HEK293 (cell line): Measurements from ENCODE around the gene ACVR2B.

Experiments
- CTCF ChIA-PET: fragments of 350-600 bp; formaldehyde crosslinking; extraction: SDS; loops from one replicate; lab custom pipeline; 2021; ENCODE audit warnings: antibody characterized with exemption; lab: Yijun Ruan, JAX
- POLR2A ChIA-PET: fragments of 300-600 bp; formaldehyde crosslinking; extraction: SDS; loops from one replicate; lab custom pipeline; 2020; ENCODE audit warnings: antibody characterized with exemption, inconsistent platforms; lab: Yijun Ruan, JAX
- H3K27ac ChIP-seq: fragments of 200-500 bp; sonication (Bioruptor generic); 2 replicates; pipeline ENCODE4 v1.5.1; 2014; ENCODE audit warnings: low read depth, low read length, control low read depth, inconsistent platforms; ENCODE audit errors: extremely low read depth
- H3K36me3 ChIP-seq, 2 experiments: fragments of 200-500 bp in 1 of 2; sonication (Bioruptor generic) in 1 of 2; 1 replicate in 1 of 2; 2 replicates in 1 of 2; pipeline ENCODE4 v1.5.1; 2014 to 2017; ENCODE audit warnings: inconsistent platforms in 2 of 2, low read length in 2 of 2; ENCODE audit not compliant: control insufficient read depth in 2 of 2, insufficient read depth in 1 of 2
- H3K4me1 ChIP-seq: fragments of 200-500 bp; sonication (Bioruptor generic); 2 replicates; pipeline ENCODE4 v1.5.1; 2014; ENCODE audit warnings: mild to moderate bottlenecking, low read length, inconsistent platforms; ENCODE audit not compliant: control insufficient read depth, insufficient read depth
- H3K4me3 ChIP-seq: 2 replicates; pipeline ENCODE4 v1.5.1; 2011; ENCODE audit warnings: low read depth, mild to moderate bottlenecking, control low read depth, low read length, moderate library complexity
- H3K9me3 ChIP-seq: fragments of 200-500 bp; sonication (Bioruptor generic); 2 replicates; pipeline ENCODE4 v1.5.1; 2014; ENCODE audit warnings: low read depth, low read length, inconsistent platforms; ENCODE audit not compliant: control insufficient read depth, insufficient read depth
- BCL11A ChIP-seq: fragments of 450-650 bp; formaldehyde crosslinking; IDR thresholded peaks from 2 replicates; pipeline ENCODE4 v1.5.1; 2016; ENCODE audit warnings: low read depth, missing biosample characterization, missing genetic modification characterization
- EGR2 ChIP-seq: fragments of 450-650 bp; formaldehyde crosslinking; IDR thresholded peaks from 2 replicates; pipeline ENCODE4 v1.5.1; 2016; ENCODE audit warnings: low read depth, missing biosample characterization, missing genetic modification characterization
- GLIS1 ChIP-seq: fragments of 450-650 bp; formaldehyde crosslinking; IDR thresholded peaks from 2 replicates; pipeline ENCODE4 v1.5.1; 2016; ENCODE audit warnings: missing biosample characterization, missing genetic modification characterization
- GLIS2 ChIP-seq: fragments of 450-650 bp; formaldehyde crosslinking; IDR thresholded peaks from 2 replicates; pipeline ENCODE4 v1.5.1; 2016; ENCODE audit warnings: missing biosample characterization, missing genetic modification characterization
- HOXA7 ChIP-seq: sonication (generic); formaldehyde crosslinking; IDR thresholded peaks from 2 replicates; pipeline ENCODE4 v1.8.1; 2022; ENCODE audit warnings: missing genetic modification reagents, borderline replicate concordance
- SCRT2 ChIP-seq: fragments of 450-650 bp; formaldehyde crosslinking; IDR thresholded peaks from 2 replicates; pipeline ENCODE4 v1.5.1; 2016; ENCODE audit warnings: missing biosample characterization, missing genetic modification characterization
- ZBTB20 ChIP-seq: fragments of 450-650 bp; formaldehyde crosslinking; IDR thresholded peaks from 2 replicates; pipeline ENCODE4 v1.5.1; 2016; ENCODE audit warnings: missing biosample characterization, missing genetic modification characterization
- ZBTB44 ChIP-seq: fragments of 450-650 bp; IDR thresholded peaks from 2 replicates; pipeline ENCODE4 v1.5.1; 2018; ENCODE audit warnings: missing biosample characterization, mild to moderate bottlenecking, missing genetic modification characterization
- ZFHX2 ChIP-seq: fragments of 450-650 bp; formaldehyde crosslinking; conservative IDR thresholded peaks from 2 replicates; pipeline ENCODE4 v1.5.1; 2016; ENCODE audit warnings: missing biosample characterization, missing genetic modification characterization
- ZIC2 ChIP-seq: fragments of 450-650 bp; formaldehyde crosslinking; IDR thresholded peaks from 2 replicates; pipeline ENCODE4 v1.5.1; 2016; ENCODE audit warnings: missing biosample characterization, missing genetic modification characterization
- ZNF10 ChIP-seq: fragments of 450-650 bp; formaldehyde crosslinking; IDR thresholded peaks from 2 replicates; pipeline ENCODE4 v1.5.1; 2017; ENCODE audit warnings: missing biosample characterization, missing genetic modification characterization
- ZNF138 ChIP-seq: fragments of 450-650 bp; formaldehyde crosslinking; IDR thresholded peaks from 2 replicates; pipeline ENCODE4 v1.5.1; 2016; ENCODE audit warnings: missing biosample characterization, missing genetic modification characterization, borderline replicate concordance
- ZNF2 ChIP-seq: fragments of 450-650 bp; formaldehyde crosslinking; IDR thresholded peaks from 2 replicates; pipeline ENCODE4 v1.5.1; 2016; ENCODE audit warnings: missing biosample characterization, missing genetic modification characterization
- ZNF311 ChIP-seq: fragments of 450-650 bp; formaldehyde crosslinking; IDR thresholded peaks from 2 replicates; pipeline ENCODE4 v1.5.1; 2017; ENCODE audit warnings: missing biosample characterization, missing genetic modification characterization, borderline replicate concordance
- ZNF341 ChIP-seq: fragments of 450-650 bp; formaldehyde crosslinking; IDR thresholded peaks from 2 replicates; pipeline ENCODE4; 2016; ENCODE audit warnings: low read depth, missing biosample characterization, missing genetic modification characterization
- ZNF354C ChIP-seq: fragments of 450-650 bp; formaldehyde crosslinking; IDR thresholded peaks from 2 replicates; pipeline ENCODE4 v1.5.1; 2016; ENCODE audit warnings: missing biosample characterization, missing genetic modification characterization, low read depth, borderline replicate concordance
- ZNF362 ChIP-seq: fragments of 450-650 bp; formaldehyde crosslinking; IDR thresholded peaks from 2 replicates; pipeline ENCODE4 v1.5.1; 2016; ENCODE audit warnings: missing biosample characterization, missing genetic modification characterization
- ZNF394 ChIP-seq: fragments of 450-650 bp; formaldehyde crosslinking; IDR thresholded peaks from 2 replicates; pipeline ENCODE4 v1.5.1; 2016; ENCODE audit warnings: missing biosample characterization, missing genetic modification characterization, mild to moderate bottlenecking, moderate library complexity, borderline replicate concordance
- ZNF398 ChIP-seq: fragments of 450-650 bp; formaldehyde crosslinking; IDR thresholded peaks from 2 replicates; pipeline ENCODE4 v1.5.1; 2017; ENCODE audit warnings: missing biosample characterization, missing genetic modification characterization
- ZNF423 ChIP-seq: fragments of 450-650 bp; formaldehyde crosslinking; IDR thresholded peaks from 2 replicates; pipeline ENCODE4 v1.5.1; 2016; ENCODE audit warnings: missing biosample characterization, missing genetic modification characterization
- ZNF449 ChIP-seq: fragments of 450-650 bp; formaldehyde crosslinking; IDR thresholded peaks from 2 replicates; pipeline ENCODE4 v1.5.1; 2017; ENCODE audit warnings: missing biosample characterization, mild to moderate bottlenecking, missing genetic modification characterization, moderate library complexity
- ZNF530 ChIP-seq: fragments of 450-650 bp; formaldehyde crosslinking; IDR thresholded peaks from 2 replicates; pipeline ENCODE4 v1.5.1; 2016; ENCODE audit warnings: low read depth, missing biosample characterization, missing genetic modification characterization
- ZNF548 ChIP-seq: fragments of 450-650 bp; formaldehyde crosslinking; IDR thresholded peaks from 2 replicates; pipeline ENCODE4 v1.5.1; 2016; ENCODE audit warnings: missing biosample characterization, missing genetic modification characterization
- ZNF660 ChIP-seq: fragments of 450-650 bp; IDR thresholded peaks from 2 replicates; pipeline ENCODE4 v1.5.1; 2018; ENCODE audit warnings: missing biosample characterization, mild to moderate bottlenecking, missing genetic modification characterization
- ZNF747 ChIP-seq: fragments of 450-650 bp; formaldehyde crosslinking; IDR thresholded peaks from 2 replicates; pipeline ENCODE4 v1.5.1; 2016; ENCODE audit warnings: missing biosample characterization, missing genetic modification characterization
- TF ChIP-seq, protein P1 (sequence below): fragments of 450-650 bp; formaldehyde crosslinking; IDR thresholded peaks from 2 replicates; pipeline ENCODE4 v1.5.1; 2016; ENCODE audit warnings: missing biosample characterization, missing genetic modification characterization, borderline replicate concordance

The ACVR2B gene

DNA sequence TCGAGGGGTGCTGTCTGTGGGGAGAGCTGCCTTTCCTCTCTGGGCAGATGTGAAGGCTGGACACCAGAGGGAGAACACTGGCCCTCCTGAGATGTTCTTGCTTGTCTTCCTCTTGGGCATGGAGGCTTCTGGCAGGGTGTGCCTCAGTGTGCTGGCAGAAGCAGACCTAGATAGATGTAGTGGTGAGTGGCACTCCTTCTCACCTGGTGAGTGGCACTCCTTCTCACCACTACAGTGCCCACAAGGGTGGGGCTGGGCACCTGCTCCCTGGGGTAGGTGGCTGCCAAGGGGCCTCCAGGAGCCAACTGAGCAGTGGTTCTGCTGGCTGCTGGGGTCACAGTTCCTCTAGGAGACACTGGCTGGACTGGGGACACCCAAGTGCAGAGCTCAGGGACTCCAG, 18.7 kb downstream of the ACVR2B start (continued):
- TF ChIP-seq ZNF311 (tag by site-specific recombination) (no peak), HOXA7 (CRISPR knock-in tag) (no peak), BCL11A (tag by site-specific recombination) (no peak), SCRT2 (tag by site-specific recombination) (no peak), ZNF747 (tag by site-specific recombination) (no peak), ZNF341 (tag by site-specific recombination) (no peak), ZNF530 (tag by site-specific recombination) (no peak)
- TF ChIP-seq, protein P1, sequence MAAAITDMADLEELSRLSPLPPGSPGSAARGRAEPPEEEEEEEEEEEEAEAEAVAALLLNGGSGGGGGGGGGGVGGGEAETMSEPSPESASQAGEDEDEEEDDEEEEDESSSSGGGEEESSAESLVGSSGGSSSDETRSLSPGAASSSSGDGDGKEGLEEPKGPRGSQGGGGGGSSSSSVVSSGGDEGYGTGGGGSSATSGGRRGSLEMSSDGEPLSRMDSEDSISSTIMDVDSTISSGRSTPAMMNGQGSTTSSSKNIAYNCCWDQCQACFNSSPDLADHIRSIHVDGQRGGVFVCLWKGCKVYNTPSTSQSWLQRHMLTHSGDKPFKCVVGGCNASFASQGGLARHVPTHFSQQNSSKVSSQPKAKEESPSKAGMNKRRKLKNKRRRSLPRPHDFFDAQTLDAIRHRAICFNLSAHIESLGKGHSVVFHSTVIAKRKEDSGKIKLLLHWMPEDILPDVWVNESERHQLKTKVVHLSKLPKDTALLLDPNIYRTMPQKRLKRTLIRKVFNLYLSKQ = no peak
- TF ChIP-seq, all 188 proteins: peak for 0

- Histone ChIP-seq H3K9me3 (no peaks in the 10 kb centered on the region), H3K36me3 (peaks cover 0 to 12% of the 10 kb centered on the region in 2 experiments; a peak in 1 of 3 replicates), H3K4me3 (no peak overlapping the region), H3K27ac (no peak overlapping the region), H3K4me1 (peaks cover 2% of the 10 kb centered on the region; the same call in 1 of the 2 replicates)
- CTCF ChIA-PET = interaction anchor here (0.6 to 0.7 kb wide), 3 partner anchors 51 to 127 kb away, joined by 3 to 4 read pairs (median 3); no protein-coding TSS in a partner anchor
- POLR2A ChIA-PET = no interaction called here
- TF ChIP-seq ZBTB20 (peak; percentile 75), ZNF398 (tag by site-specific recombination) (peak; percentile 21; the same call in 1 of the 2 replicates), ZNF138 (tag by site-specific recombination) (no peak), ZFHX2 (tag by site-specific recombination) (peak; percentile 68), ZIC2 (0 out of 2 replicates have a peak, but pooled peaks have one; percentile 47), GLIS1 (0 out of 2 replicates have a peak, but pooled peaks have one; percentile 8), ZBTB44 (tag by site-specific recombination) (no peak), EGR2 (peak; percentile 65)
Observed at GRCh38 chr3:38473229-38473628, 19.5 kb downstream of the ACVR2B start.

DNA sequence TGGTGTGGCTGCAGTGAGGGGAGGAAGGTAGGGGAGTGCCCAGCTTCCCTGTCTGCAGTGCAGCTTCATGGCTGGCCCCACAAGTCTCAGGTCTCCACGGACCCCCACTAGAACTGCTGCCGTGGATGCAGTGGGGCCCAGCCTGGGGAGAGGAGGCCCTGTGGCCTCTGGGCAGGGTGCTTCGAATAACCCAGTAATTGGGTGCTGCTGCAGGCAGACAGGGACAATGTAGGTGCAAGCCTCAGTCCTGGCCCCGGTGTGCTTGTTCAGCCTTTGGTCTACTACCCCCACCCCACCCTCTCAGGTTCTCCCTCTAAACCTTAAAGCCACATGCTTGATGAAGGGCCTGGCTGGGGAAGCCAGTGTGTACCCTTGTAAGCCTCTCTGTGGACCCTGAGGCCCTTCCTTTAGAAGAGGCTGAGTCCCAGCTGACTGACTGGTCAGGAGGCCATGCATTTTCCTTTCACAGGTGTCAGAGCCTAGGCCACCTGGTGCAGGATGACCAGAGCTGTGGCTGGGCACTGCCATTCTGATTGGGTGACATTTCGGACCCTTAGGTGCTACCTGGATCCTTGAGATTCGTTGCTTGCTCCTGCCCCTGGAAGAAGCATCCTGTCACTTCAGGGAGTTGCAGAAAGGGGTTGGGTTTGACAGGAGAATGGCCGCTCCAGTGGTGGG, 21.4 kb downstream of the ACVR2B start:
- ChIA-PET CTCF (no interaction called here), POLR2A (no interaction called here)
- H3K36me3 ChIP-seq = peaks cover 0 to 30% of the 10 kb centered on the region in 2 experiments; a peak in 1 of 3 replicates
- H3K9me3 ChIP-seq = no peaks in the 10 kb centered on the region
- H3K4me3 ChIP-seq = no peak overlapping the region
- peaks cover 2% of the 10 kb centered on the region; the same call in 1 of the 2 replicates for H3K4me1 ChIP-seq
- no peak overlapping the region for H3K27ac ChIP-seq
- no peak for TF ChIP-seq ZNF354C
- TF ChIP-seq ZNF362 = no peak
- TF ChIP-seq ZNF449 (tag by site-specific recombination) = no peak
- no peak for TF ChIP-seq ZNF2 (tag by site-specific recombination)
- no peak for TF ChIP-seq GLIS2
- no peak for TF ChIP-seq ZNF10 (tag by site-specific recombination)
- TF ChIP-seq ZNF423 (tag by site-specific recombination) = no peak
- TF ChIP-seq ZNF394 = no peak
- TF ChIP-seq ZNF548 (tag by site-specific recombination) = no peak
- TF ChIP-seq ZNF660 (tag by site-specific recombination) = no peak
